ENCODE results near the gene CTBP1. TPM values are rescaled to one million over a fixed set of nuclear protein-coding genes. Genes with fewer than 3 reads are reported as not detected.

CTBP1 gene
- polyA plus RNA-seq, 3 donors: 21.3 to 226 (median 42.1) TPM

DNA sequence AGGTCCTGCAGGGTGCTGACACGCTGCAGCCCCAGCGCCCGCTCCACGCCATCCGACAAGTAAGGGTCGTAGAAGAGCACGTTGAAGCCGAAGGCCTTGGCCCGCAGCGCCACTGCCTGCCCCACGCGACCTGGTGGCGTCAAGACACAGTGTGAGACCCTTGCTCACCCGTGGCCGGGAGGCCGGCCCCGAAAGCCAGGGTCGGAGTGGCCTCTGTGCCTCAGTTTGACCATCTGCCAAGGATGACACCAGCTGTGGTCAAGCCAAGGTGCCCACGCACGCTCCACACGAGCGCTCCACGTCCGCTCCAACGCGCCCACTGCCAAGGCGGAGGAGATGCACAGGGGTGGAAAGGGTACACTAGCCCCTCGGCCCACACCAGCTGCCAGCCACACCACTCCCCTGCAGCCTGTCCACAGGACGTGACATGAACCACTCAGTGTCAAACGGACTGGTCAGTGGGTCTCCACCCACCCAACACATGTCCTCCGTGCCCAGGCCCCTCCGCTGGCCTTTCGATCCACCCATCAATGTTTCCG is 32.8 kb downstream of the CTBP1 start:
- no peaks in the 10 kb centered on the region for H3K27me3 ChIP-seq (ENCODE audit: control insufficient read depth in 2 of 2, insufficient read depth in 2 of 2, low read length in 2 of 2)
- no peaks in the 10 kb centered on the region for H3K9me3 ChIP-seq (replicated peaks in 1 of 2; ENCODE audit: control insufficient read depth in 1 of 2, insufficient read depth in 1 of 2, low read length in 2 of 2)
- Mint-ChIP-seq H3K36me3 (peaks cover 50 to 70% of the 10 kb centered on the region in 2 donors), H3K4me1 (peaks cover 45% of the 10 kb centered on the region), H3K9me3 (no peaks in the 10 kb centered on the region), H3K27me3 (ENCODE audit: low read depth in 3 of 3) (no peaks in the 10 kb centered on the region), H3K4me3 (no peak overlapping the region), H3K27ac (peak overlapping the region in 2 of 7 donors; percentile 35 to 72)
- no peak for DNase-seq
- intact Hi-C loops (cut with micrococcal nuclease): loop anchor here in 1 of 2 donors (10.0 kb wide), 1 partner anchor 51 kb away; no protein-coding TSS in a partner anchor
- WGBS (ENCODE audit: insufficient coverage): 98% methylated on average over 30 of the region's 34 CpGs
- H2AFZ ChIP-seq (ENCODE audit: insufficient read depth, low read depth, low read length, poor library complexity, severe bottlenecking): no peak overlapping the region
- no peak overlapping the region for H3K4me2 ChIP-seq (replicated peaks; ENCODE audit: extremely low read depth, low read length, poor library complexity, severe bottlenecking)
- H3K27ac ChIP-seq (ENCODE audit: low read depth in 1 of 2, low read length in 2 of 2): peak overlapping the region in 1 of 2 donors; percentile 15
- peaks cover 84% of the 10 kb centered on the region for H4K20me1 ChIP-seq (ENCODE audit: insufficient read depth, low read length)
- TF ChIP-seq, protein P1, sequence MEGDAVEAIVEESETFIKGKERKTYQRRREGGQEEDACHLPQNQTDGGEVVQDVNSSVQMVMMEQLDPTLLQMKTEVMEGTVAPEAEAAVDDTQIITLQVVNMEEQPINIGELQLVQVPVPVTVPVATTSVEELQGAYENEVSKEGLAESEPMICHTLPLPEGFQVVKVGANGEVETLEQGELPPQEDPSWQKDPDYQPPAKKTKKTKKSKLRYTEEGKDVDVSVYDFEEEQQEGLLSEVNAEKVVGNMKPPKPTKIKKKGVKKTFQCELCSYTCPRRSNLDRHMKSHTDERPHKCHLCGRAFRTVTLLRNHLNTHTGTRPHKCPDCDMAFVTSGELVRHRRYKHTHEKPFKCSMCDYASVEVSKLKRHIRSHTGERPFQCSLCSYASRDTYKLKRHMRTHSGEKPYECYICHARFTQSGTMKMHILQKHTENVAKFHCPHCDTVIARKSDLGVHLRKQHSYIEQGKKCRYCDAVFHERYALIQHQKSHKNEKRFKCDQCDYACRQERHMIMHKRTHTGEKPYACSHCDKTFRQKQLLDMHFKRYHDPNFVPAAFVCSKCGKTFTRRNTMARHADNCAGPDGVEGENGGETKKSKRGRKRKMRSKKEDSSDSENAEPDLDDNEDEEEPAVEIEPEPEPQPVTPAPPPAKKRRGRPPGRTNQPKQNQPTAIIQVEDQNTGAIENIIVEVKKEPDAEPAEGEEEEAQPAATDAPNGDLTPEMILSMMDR (IDR thresholded peaks at IDR 0.05): no peak
- no peak overlapping the region for H3K4me3 ChIP-seq (replicated peaks in 1 of 3; ENCODE audit: low read depth in 2 of 3, low read length in 3 of 3)
- H3K36me3 ChIP-seq (replicated peaks in 1 of 2; ENCODE audit: control insufficient read depth in 1 of 2, insufficient read depth in 2 of 2, low read length in 2 of 2): peaks cover 45 to 66% of the 10 kb centered on the region in 2 donors
- H3K79me2 ChIP-seq (ENCODE audit: insufficient read depth, low read length): peaks cover 17% of the 10 kb centered on the region
- no peak overlapping the region for H3K9ac ChIP-seq (ENCODE audit: insufficient read depth, low read length, poor library complexity, severe bottlenecking)
- H3K4me1 ChIP-seq (ENCODE audit: control insufficient read depth in 1 of 2, insufficient read depth in 2 of 2, low read length in 2 of 2): peaks cover 32 to 41% of the 10 kb centered on the region in 2 donors

DNA sequence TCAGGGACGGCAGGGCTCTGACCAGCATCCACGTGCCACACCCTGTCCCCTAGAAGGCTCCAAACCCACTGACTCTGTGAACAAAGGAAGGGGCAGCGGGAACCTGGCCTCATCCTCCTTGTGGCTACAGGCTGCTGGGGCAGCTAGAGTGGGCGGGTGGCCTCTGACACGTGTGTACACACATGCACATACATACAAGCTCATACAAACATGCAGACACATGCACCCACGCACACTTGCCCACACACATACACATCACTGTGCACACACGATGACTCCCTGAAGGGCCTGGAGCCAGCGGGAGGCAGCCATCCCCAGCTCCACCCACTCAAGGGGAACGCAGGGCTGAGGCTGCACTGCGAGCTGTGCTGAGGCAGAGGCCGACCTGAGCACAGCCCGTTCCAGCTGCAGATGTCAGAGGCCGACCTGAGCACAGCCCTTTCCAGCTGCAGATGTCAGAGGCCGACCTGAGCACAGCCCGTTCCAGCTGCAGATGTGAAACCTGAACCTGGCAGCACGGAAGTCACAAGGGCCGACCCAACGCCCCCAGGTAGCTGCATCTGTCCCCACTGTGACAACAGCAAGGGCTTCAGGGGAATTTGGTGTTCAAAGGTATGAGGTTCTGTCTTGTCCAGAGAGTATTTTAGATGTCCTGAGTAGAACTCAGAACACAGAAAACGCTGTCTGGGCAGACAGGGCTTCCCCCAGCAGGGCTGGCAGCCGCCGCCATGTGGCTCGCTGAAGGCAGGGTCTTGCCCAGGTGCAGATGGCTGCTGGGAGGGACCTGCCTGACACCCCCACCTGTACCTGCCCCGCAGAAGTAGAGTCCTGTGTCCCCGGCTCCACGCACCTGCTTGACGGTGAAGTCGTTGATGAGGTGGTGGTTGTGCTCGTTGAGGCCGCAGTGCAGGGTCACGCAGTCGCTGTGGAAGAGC is 33.5 kb downstream of the CTBP1 start:
- Mint-ChIP-seq H3K4me1 (peaks cover 40% of the 10 kb centered on the region), H3K9me3 (no peaks in the 10 kb centered on the region), H3K27me3 (ENCODE audit: low read depth in 3 of 3) (peaks cover 0 to 2% (median 0%) of the 10 kb centered on the region in 3 donors), H3K27ac (no peak overlapping the region), H3K36me3 (peaks cover 46 to 70% of the 10 kb centered on the region in 2 donors), H3K4me3 (no peak overlapping the region)
- TF ChIP-seq, protein P1 (IDR thresholded peaks at IDR 0.05): no peak
- Histone ChIP-seq H3K27me3 (ENCODE audit: control insufficient read depth in 2 of 2, insufficient read depth in 2 of 2, low read length in 2 of 2) (no peaks in the 10 kb centered on the region), H3K4me2 (replicated peaks; ENCODE audit: extremely low read depth, low read length, poor library complexity, severe bottlenecking) (no peak overlapping the region), H3K36me3 (replicated peaks in 1 of 2; ENCODE audit: control insufficient read depth in 1 of 2, insufficient read depth in 2 of 2, low read length in 2 of 2) (peaks cover 52 to 66% of the 10 kb centered on the region in 2 donors), H3K9me3 (replicated peaks in 1 of 2; ENCODE audit: control insufficient read depth in 1 of 2, insufficient read depth in 1 of 2, low read length in 2 of 2) (no peaks in the 10 kb centered on the region), H2AFZ (ENCODE audit: insufficient read depth, low read depth, low read length, poor library complexity, severe bottlenecking) (no peak overlapping the region), H3K4me3 (replicated peaks in 1 of 3; ENCODE audit: low read depth in 2 of 3, low read length in 3 of 3) (no peak overlapping the region), H3K79me2 (ENCODE audit: insufficient read depth, low read length) (peaks cover 17% of the 10 kb centered on the region), H3K4me1 (ENCODE audit: control insufficient read depth in 1 of 2, insufficient read depth in 2 of 2, low read length in 2 of 2) (peaks cover 32 to 39% of the 10 kb centered on the region in 2 donors), H3K9ac (ENCODE audit: insufficient read depth, low read length, poor library complexity, severe bottlenecking) (no peak overlapping the region), H4K20me1 (ENCODE audit: insufficient read depth, low read length) (peaks cover 84% of the 10 kb centered on the region), H3K27ac (ENCODE audit: low read depth in 1 of 2, low read length in 2 of 2) (no peak overlapping the region)
- intact Hi-C loops (cut with micrococcal nuclease): loop anchor here in 1 of 2 donors (10.0 kb wide), 1 partner anchor 51 kb away; no protein-coding TSS in a partner anchor
- DNase-seq: no peak
- WGBS (ENCODE audit: insufficient coverage): 95% methylated on average over 28 of the region's 31 CpGs
